Measurements from ENCODE around the gene CUX1. TPM values are rescaled to one million over a fixed set of nuclear protein-coding genes. Genes with fewer than 3 reads are reported as not detected.

CUX1 gene
- total RNA-seq, 1 donor from 2014 or later: 101 TPM

DNA sequence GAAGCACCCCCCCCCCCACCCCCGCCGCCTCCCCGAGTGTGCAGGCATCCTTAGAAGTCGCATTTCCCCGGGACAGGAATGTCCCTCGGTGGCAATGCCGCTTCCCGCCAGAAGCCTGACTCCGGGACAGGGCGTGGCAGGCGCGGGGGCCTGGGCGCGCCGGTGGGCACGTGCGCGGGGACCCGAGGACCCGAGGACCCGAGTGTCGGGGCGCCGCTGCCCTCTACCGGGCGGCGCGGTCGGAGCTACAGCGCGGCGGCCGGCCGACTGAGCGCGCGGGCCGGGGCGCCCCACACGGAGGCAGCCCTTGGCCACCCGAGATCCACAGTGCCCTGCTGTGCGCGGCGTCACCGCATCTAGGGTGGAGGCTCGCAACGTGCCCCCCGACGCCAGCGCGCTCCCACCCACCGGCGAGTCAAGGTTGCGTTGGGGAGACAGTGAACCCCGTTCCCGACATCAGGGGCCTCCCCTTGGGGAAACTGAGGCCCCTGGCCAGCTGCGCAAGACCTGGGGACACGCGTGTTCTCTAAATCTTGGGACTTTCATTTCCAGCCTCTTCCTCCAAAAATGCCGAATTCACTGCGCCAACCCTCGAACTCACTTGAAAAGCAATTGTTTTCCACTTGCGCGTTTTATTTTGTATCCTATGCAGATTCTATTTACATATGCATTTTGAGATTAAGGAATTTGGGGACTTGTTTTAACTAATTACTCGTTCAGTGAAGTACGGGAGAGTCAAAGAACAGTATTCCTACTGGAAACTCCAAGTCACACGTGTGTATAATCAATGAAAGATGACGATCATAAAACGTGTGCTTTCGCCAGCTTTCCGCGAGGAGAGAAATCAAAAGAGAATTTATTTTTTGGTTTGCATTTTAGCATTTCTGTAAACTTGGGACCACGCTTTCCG lies 3.1 kb upstream of the CUX1 start:
- peaks cover 0 to 9% of the 10 kb centered on the region in 2 donors for H3K4me1 ChIP-seq
- no peaks in the 10 kb centered on the region for H3K27me3 ChIP-seq
- peak in 1 of 2 donors; percentile 81 for DNase-seq (ENCODE audit: low spot score in 2 of 2)
- intact Hi-C loops (cut with DNase I): loop anchor here (2.0 to 5.0 kb wide), 4 partner anchors 108 to 422 kb away; no protein-coding TSS in a partner anchor
- TF ChIP-seq, protein P1, sequence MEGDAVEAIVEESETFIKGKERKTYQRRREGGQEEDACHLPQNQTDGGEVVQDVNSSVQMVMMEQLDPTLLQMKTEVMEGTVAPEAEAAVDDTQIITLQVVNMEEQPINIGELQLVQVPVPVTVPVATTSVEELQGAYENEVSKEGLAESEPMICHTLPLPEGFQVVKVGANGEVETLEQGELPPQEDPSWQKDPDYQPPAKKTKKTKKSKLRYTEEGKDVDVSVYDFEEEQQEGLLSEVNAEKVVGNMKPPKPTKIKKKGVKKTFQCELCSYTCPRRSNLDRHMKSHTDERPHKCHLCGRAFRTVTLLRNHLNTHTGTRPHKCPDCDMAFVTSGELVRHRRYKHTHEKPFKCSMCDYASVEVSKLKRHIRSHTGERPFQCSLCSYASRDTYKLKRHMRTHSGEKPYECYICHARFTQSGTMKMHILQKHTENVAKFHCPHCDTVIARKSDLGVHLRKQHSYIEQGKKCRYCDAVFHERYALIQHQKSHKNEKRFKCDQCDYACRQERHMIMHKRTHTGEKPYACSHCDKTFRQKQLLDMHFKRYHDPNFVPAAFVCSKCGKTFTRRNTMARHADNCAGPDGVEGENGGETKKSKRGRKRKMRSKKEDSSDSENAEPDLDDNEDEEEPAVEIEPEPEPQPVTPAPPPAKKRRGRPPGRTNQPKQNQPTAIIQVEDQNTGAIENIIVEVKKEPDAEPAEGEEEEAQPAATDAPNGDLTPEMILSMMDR (IDR thresholded peaks at IDR 0.05): peak; percentile 17 to 77 (median 48)
- peak overlapping the region; percentile 73 to 88 for H3K27ac ChIP-seq
- no peaks in the 10 kb centered on the region for H3K9me3 ChIP-seq
- peak overlapping the region; percentile 65 to 90 for H3K4me3 ChIP-seq
- H3K36me3 ChIP-seq: no peaks in the 10 kb centered on the region

GRCh38 chr7:101814991-101815825 lies 2.2 kb upstream of the CUX1 start:
- no peaks in the 10 kb centered on the region for H3K27me3 ChIP-seq
- peaks cover 0 to 13% of the 10 kb centered on the region in 2 donors for H3K4me1 ChIP-seq
- peak overlapping the region; percentile 73 to 88 for H3K27ac ChIP-seq
- TF ChIP-seq, protein P1 (IDR thresholded peaks at IDR 0.05): peak in 2 of 3 experiments; percentile 17 to 46
- intact Hi-C loops (cut with DNase I): loop anchor here (1.0 to 5.0 kb wide), 6 partner anchors 108 to 422 kb away; no protein-coding TSS in a partner anchor
- H3K9me3 ChIP-seq: no peaks in the 10 kb centered on the region
- peak overlapping the region; percentile 65 to 90 for H3K4me3 ChIP-seq
- H3K36me3 ChIP-seq: no peaks in the 10 kb centered on the region
- DNase-seq (ENCODE audit: low spot score in 2 of 2): peak in 1 of 2 donors; percentile 73

- TF ChIP-seq, protein P1 (IDR thresholded peaks at IDR 0.05): no peak
- Histone ChIP-seq H3K9me3 (no peaks in the 10 kb centered on the region), H3K36me3 (no peaks in the 10 kb centered on the region), H3K4me1 (peaks cover 0 to 17% of the 10 kb centered on the region in 2 donors), H3K27ac (peak overlapping the region; percentile 65 to 92), H3K4me3 (peak overlapping the region; percentile 96), H3K27me3 (no peaks in the 10 kb centered on the region)
- intact Hi-C loops (cut with DNase I): loop anchor here (1.0 to 5.0 kb wide), 6 partner anchors 67 to 421 kb away; no protein-coding TSS in a partner anchor
- DNase-seq (ENCODE audit: low spot score in 2 of 2): peak in 1 of 2 donors; percentile 82
These were observed 1.4 kb upstream of the CUX1 start for GRCh38 chr7:101815826-101816594.

- peak in 1 of 2 donors; percentile 68 for DNase-seq (ENCODE audit: low spot score in 2 of 2)
- Histone ChIP-seq H3K4me1 (peaks cover 0 to 17% of the 10 kb centered on the region in 2 donors), H3K27me3 (no peaks in the 10 kb centered on the region), H3K27ac (peak overlapping the region; percentile 87 to 92), H3K36me3 (no peaks in the 10 kb centered on the region), H3K9me3 (no peaks in the 10 kb centered on the region), H3K4me3 (peak overlapping the region; percentile 96)
- TF ChIP-seq, protein P1 (IDR thresholded peaks at IDR 0.05): no peak
- intact Hi-C loops (cut with DNase I): loop anchor here (2.0 to 5.0 kb wide), 2 partner anchors 66 to 135 kb away; no protein-coding TSS in a partner anchor
These were observed 593 bp upstream of the CUX1 start for GRCh38 chr7:101816595-101817470.
